Body of pancreas (tissue), 4 donors: ENCODE results near the gene DNAH8.

Experiments used
- CTCF ChIP-seq, 7 experiments: fragments of 450-650 bp in 4 of 7; fragments of 200-600 bp in 3 of 7; sonication (generic) in 3 of 7; IDR thresholded peaks; one replicate each; pipeline ENCODE4 v1.5.1; 2016 to 2019; ENCODE audit warnings: antibody characterized with exemption in 7 of 7
- POLR2A ChIP-seq, 3 donors: fragments of 450-650 bp; IDR thresholded peaks; one replicate each; pipeline ENCODE4 v1.6.1; 2016; ENCODE audit warnings: antibody characterized with exemption in 3 of 3, mild to moderate bottlenecking in 2 of 3

DNA sequence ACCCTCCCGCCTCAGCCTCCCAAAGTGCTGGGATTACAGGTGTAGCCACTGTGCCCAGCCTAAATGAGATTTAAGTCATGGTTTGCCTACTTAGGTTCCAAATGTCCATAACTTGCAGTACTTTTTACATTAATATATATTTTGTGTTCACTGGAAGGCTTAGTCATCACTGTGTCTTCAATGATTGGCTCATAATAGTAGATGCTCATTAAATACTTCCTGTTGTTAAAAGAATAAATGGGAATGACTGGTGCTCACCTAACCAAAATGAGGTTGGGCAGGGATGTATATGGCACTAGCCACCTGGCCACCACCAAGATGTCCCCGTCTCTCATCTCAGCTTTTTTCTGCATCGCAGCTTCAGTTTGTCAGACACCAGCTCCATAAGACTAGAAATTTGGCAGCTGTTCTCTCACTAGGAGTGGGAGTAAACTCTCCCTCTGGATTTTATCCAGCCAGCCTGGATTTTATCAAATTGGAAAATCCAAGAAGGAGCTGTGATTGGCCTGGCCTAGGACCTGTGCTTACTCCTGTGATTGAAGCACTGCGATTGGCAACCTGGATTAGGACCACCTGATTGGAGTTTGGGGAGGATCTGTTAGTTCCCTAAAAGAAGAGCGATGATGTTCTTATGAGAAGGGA lies 11.0 kb upstream of the DNAH8 start:
- TF ChIP-seq CTCF (IDR thresholded peaks at IDR 0.05) (no peak), POLR2A (IDR thresholded peaks at IDR 0.05) (no peak)
